HUES6 (cell line): Measurements from ENCODE around the gene PIGH.

Experiments
- H3K27ac ChIP-seq: 2 replicates; pipeline ENCODE4 v1.7.0; 2013; ENCODE audit warnings: low read depth, mild to moderate bottlenecking, low read length, inconsistent platforms
- H3K27me3 ChIP-seq: 2 replicates; pipeline ENCODE4 v1.6.1; 2013; ENCODE audit warnings: low read length; ENCODE audit not compliant: control insufficient read depth, insufficient read depth
- H3K36me3 ChIP-seq: 2 replicates; pipeline ENCODE4 v1.6.1; 2013; ENCODE audit warnings: low read length; ENCODE audit not compliant: control insufficient read depth, insufficient read depth
- H3K4me1 ChIP-seq: 2 replicates; pipeline ENCODE4 v1.6.1; 2013; ENCODE audit warnings: low read length; ENCODE audit not compliant: control insufficient read depth, insufficient read depth
- H3K4me3 ChIP-seq: 2 replicates; pipeline ENCODE4 v1.5.1; 2013; ENCODE audit warnings: low read depth, low read length
- H3K9ac ChIP-seq: one replicate; pipeline ENCODE4 v1.6.1; 2013; ENCODE audit warnings: mild to moderate bottlenecking, low read length
- H3K9me3 ChIP-seq: 2 replicates; pipeline ENCODE4 v1.6.1; 2013; ENCODE audit warnings: low read depth, low read length; ENCODE audit not compliant: control insufficient read depth, insufficient read depth

The PIGH gene

GRCh38 chr14:67564236-67564635 is 35.8 kb downstream of the PIGH start:
- Histone ChIP-seq H3K27ac (no peak overlapping the region), H3K36me3 (peaks cover 34% of the 10 kb centered on the region), H3K9ac (no peak overlapping the region), H3K9me3 (no peaks in the 10 kb centered on the region), H3K4me3 (no peak overlapping the region), H3K4me1 (peaks cover 12% of the 10 kb centered on the region), H3K27me3 (no peaks in the 10 kb centered on the region)

- no peak overlapping the region for H3K4me3 ChIP-seq
- no peak overlapping the region for H3K9ac ChIP-seq
- peaks cover 15% of the 10 kb centered on the region for H3K4me1 ChIP-seq
- peaks cover 44% of the 10 kb centered on the region for H3K36me3 ChIP-seq
- no peaks in the 10 kb centered on the region for H3K27me3 ChIP-seq
- H3K9me3 ChIP-seq: no peaks in the 10 kb centered on the region
- H3K27ac ChIP-seq: no peak overlapping the region
These were observed 37.3 kb downstream of the PIGH start for GRCh38 chr14:67562776-67563150.

- Histone ChIP-seq H3K9ac (no peak overlapping the region), H3K36me3 (peaks cover 44% of the 10 kb centered on the region), H3K27ac (no peak overlapping the region), H3K27me3 (no peaks in the 10 kb centered on the region), H3K4me3 (no peak overlapping the region), H3K4me1 (peaks cover 15% of the 10 kb centered on the region), H3K9me3 (no peaks in the 10 kb centered on the region)
These were observed 37.9 kb downstream of the PIGH start for GRCh38 chr14:67562025-67562775.

- H3K4me3 ChIP-seq: no peak overlapping the region
- no peaks in the 10 kb centered on the region for H3K9me3 ChIP-seq
- no peaks in the 10 kb centered on the region for H3K27me3 ChIP-seq
- H3K9ac ChIP-seq: no peak overlapping the region
- no peak overlapping the region for H3K27ac ChIP-seq
- H3K36me3 ChIP-seq: peaks cover 43% of the 10 kb centered on the region
- H3K4me1 ChIP-seq: peaks cover 13% of the 10 kb centered on the region
These were observed 40.4 kb downstream of the PIGH start for GRCh38 chr14:67559639-67560038.

GRCh38 chr14:67557656-67558055 is 42.4 kb downstream of the PIGH start:
- H3K4me1 ChIP-seq: peaks cover 13% of the 10 kb centered on the region
- peaks cover 38% of the 10 kb centered on the region for H3K36me3 ChIP-seq
- H3K27me3 ChIP-seq: no peaks in the 10 kb centered on the region
- H3K9me3 ChIP-seq: no peaks in the 10 kb centered on the region
- H3K27ac ChIP-seq: no peak overlapping the region
- H3K9ac ChIP-seq: no peak overlapping the region
- H3K4me3 ChIP-seq: no peak overlapping the region

- Histone ChIP-seq H3K27ac (no peak overlapping the region), H3K27me3 (no peaks in the 10 kb centered on the region), H3K4me1 (peaks cover 13% of the 10 kb centered on the region), H3K9ac (no peak overlapping the region), H3K9me3 (no peaks in the 10 kb centered on the region), H3K36me3 (peaks cover 32% of the 10 kb centered on the region), H3K4me3 (no peak overlapping the region)
These were observed 43.0 kb downstream of the PIGH start for GRCh38 chr14:67557118-67557517.

- peaks cover 13% of the 10 kb centered on the region for H3K4me1 ChIP-seq
- H3K27me3 ChIP-seq: no peaks in the 10 kb centered on the region
- H3K27ac ChIP-seq: no peak overlapping the region
- H3K4me3 ChIP-seq: no peak overlapping the region
- no peaks in the 10 kb centered on the region for H3K9me3 ChIP-seq
- peaks cover 28% of the 10 kb centered on the region; the same call in 1 of the 2 replicates for H3K36me3 ChIP-seq
- H3K9ac ChIP-seq: no peak overlapping the region
These were observed 43.4 kb downstream of the PIGH start for GRCh38 chr14:67556671-67557070.

GRCh38 chr14:67555518-67556090 is 44.5 kb downstream of the PIGH start:
- no peak overlapping the region for H3K4me3 ChIP-seq
- H3K9ac ChIP-seq: no peak overlapping the region
- no peaks in the 10 kb centered on the region for H3K27me3 ChIP-seq
- H3K4me1 ChIP-seq: peaks cover 13% of the 10 kb centered on the region
- H3K27ac ChIP-seq: no peak overlapping the region
- H3K36me3 ChIP-seq: peaks cover 28% of the 10 kb centered on the region; the same call in 1 of the 2 replicates
- no peaks in the 10 kb centered on the region for H3K9me3 ChIP-seq

GRCh38 chr14:67554341-67554740 is 45.7 kb downstream of the PIGH start:
- Histone ChIP-seq H3K4me1 (peaks cover 10% of the 10 kb centered on the region; the same call in 1 of the 2 replicates), H3K4me3 (no peak overlapping the region), H3K27me3 (no peaks in the 10 kb centered on the region), H3K9ac (no peak overlapping the region), H3K27ac (no peak overlapping the region), H3K36me3 (peaks cover 20% of the 10 kb centered on the region; the same call in 1 of the 2 replicates), H3K9me3 (no peaks in the 10 kb centered on the region)

GRCh38 chr14:67553547-67553946 is 46.5 kb downstream of the PIGH start:
- H3K27ac ChIP-seq: no peak overlapping the region
- no peaks in the 10 kb centered on the region for H3K9me3 ChIP-seq
- H3K36me3 ChIP-seq: peaks cover 15% of the 10 kb centered on the region; the same call in 1 of the 2 replicates
- H3K4me3 ChIP-seq: no peak overlapping the region
- H3K27me3 ChIP-seq: no peaks in the 10 kb centered on the region
- no peak overlapping the region for H3K9ac ChIP-seq
- 0 out of 2 replicates have a peak, but pooled peaks cover 5% of the 10 kb centered on the region for H3K4me1 ChIP-seq

- Histone ChIP-seq H3K27ac (no peak overlapping the region), H3K36me3 (peaks cover 9% of the 10 kb centered on the region; the same call in 1 of the 2 replicates), H3K4me3 (no peak overlapping the region), H3K9ac (no peak overlapping the region), H3K27me3 (no peaks in the 10 kb centered on the region), H3K4me1 (0 out of 2 replicates have a peak, but pooled peaks cover 2% of the 10 kb centered on the region), H3K9me3 (no peaks in the 10 kb centered on the region)
These were observed 48.1 kb downstream of the PIGH start for GRCh38 chr14:67551940-67552339.
